ENCODE data around the gene PCSK2. TPM values are rescaled to one million over a fixed set of nuclear protein-coding genes. Genes with fewer than 3 reads are reported as not detected.

The PCSK2 gene
- total RNA-seq, 6 experiments from 2014 or later = not detected

DNA sequence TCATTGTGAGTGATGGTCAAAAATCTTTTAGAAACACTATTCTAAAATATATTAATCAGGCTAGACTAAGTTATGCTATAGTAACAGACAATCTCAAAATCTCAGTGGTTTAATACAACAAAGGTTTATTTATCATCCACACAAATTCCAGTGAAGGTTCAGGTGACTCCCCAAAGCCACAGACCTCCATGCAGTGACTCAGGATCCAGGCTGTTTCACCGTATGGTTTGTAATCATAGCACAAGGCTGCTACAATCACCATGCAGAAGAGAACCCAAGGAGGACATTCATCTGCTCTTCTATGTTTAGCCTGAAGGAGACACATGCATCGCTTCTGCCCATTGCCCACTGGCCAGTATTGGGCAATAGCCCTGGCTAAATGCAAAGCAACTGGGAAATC, 258.2 kb downstream of the PCSK2 start:
- Mint-ChIP-seq H3K9me3 (no peaks in the 10 kb centered on the region), H3K4me3 (no peak overlapping the region), H3K4me1 (ENCODE audit: low read depth) (no peaks in the 10 kb centered on the region), H3K27me3 (ENCODE audit: insufficient read depth) (peaks cover 17% of the 10 kb centered on the region), H3K27ac (no peak overlapping the region), H3K36me3 (ENCODE audit: low read depth) (no peaks in the 10 kb centered on the region)
- TF ChIP-seq, protein P1, sequence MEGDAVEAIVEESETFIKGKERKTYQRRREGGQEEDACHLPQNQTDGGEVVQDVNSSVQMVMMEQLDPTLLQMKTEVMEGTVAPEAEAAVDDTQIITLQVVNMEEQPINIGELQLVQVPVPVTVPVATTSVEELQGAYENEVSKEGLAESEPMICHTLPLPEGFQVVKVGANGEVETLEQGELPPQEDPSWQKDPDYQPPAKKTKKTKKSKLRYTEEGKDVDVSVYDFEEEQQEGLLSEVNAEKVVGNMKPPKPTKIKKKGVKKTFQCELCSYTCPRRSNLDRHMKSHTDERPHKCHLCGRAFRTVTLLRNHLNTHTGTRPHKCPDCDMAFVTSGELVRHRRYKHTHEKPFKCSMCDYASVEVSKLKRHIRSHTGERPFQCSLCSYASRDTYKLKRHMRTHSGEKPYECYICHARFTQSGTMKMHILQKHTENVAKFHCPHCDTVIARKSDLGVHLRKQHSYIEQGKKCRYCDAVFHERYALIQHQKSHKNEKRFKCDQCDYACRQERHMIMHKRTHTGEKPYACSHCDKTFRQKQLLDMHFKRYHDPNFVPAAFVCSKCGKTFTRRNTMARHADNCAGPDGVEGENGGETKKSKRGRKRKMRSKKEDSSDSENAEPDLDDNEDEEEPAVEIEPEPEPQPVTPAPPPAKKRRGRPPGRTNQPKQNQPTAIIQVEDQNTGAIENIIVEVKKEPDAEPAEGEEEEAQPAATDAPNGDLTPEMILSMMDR (IDR thresholded peaks at IDR 0.05) = no peak
- DNase-seq = no peak

- Mint-ChIP-seq H3K36me3 (ENCODE audit: low read depth) (no peaks in the 10 kb centered on the region), H3K4me1 (ENCODE audit: low read depth) (no peaks in the 10 kb centered on the region), H3K9me3 (no peaks in the 10 kb centered on the region), H3K27ac (no peak overlapping the region), H3K4me3 (no peak overlapping the region), H3K27me3 (ENCODE audit: insufficient read depth) (peaks cover 39% of the 10 kb centered on the region)
- TF ChIP-seq, protein P1 (IDR thresholded peaks at IDR 0.05) = no peak
- DNase-seq = no peak
Observed at GRCh38 chr20:17488916-17489600, 262.2 kb downstream of the PCSK2 start.

DNA sequence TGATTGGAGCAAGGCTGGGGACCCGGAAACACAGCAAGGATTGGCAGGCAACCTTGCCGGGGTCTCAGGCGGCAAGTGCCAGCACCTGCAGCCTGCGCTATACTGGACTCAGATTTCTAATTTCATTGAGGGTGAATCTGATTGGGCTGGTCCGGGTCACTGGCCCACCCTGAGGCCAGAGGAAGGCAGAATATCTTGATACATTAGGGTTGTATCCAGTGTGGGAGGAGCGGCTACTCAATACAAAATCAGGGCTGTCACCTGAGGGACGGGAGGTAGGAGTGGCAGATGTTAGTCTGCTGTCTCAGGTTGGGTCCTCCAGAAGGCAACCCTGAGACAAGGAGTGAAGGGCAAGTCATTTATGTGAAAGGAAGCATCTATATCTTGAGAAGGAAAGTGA, 263.7 kb downstream of the PCSK2 start:
- no peaks in the 10 kb centered on the region for H3K4me1 Mint-ChIP-seq (ENCODE audit: low read depth)

DNA sequence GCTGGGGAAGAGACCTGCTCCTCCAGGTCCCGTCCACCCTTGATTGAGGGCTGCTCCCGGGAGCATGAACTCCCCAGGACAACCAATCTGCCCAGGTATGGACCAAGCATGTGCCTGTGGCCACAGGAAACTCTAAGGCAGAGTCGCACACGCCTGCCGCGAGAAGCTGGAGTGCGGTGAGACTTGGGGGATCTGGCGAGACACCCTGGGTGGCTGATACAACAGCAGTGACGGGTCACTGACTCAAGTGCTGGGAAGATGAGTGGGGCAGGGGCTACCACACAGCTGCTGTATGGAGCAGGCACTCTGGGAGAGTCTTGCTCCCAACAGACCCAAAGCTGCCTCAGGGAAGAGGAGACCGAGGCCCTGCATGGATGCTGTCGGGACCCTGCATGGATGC, 264.2 kb downstream of the PCSK2 start:
- peaks cover 42% of the 10 kb centered on the region for H3K27me3 Mint-ChIP-seq (ENCODE audit: insufficient read depth)
- H3K9me3 Mint-ChIP-seq = no peaks in the 10 kb centered on the region
- TF ChIP-seq, protein P1 (IDR thresholded peaks at IDR 0.05) = no peak
- H3K4me3 Mint-ChIP-seq = no peak overlapping the region
- no peaks in the 10 kb centered on the region for H3K36me3 Mint-ChIP-seq (ENCODE audit: low read depth)
- no peak overlapping the region for H3K27ac Mint-ChIP-seq
- H3K4me1 Mint-ChIP-seq (ENCODE audit: low read depth) = no peaks in the 10 kb centered on the region
- no peak for DNase-seq

More for the DNA sequence above, 263.7 kb downstream of the PCSK2 start:
- no peak overlapping the region for H3K4me3 Mint-ChIP-seq
- peaks cover 42% of the 10 kb centered on the region for H3K27me3 Mint-ChIP-seq (ENCODE audit: insufficient read depth)
- H3K36me3 Mint-ChIP-seq (ENCODE audit: low read depth) = no peaks in the 10 kb centered on the region
- H3K9me3 Mint-ChIP-seq = no peaks in the 10 kb centered on the region
- TF ChIP-seq, protein P1 (IDR thresholded peaks at IDR 0.05) = no peak
- no peak for DNase-seq
- H3K27ac Mint-ChIP-seq = no peak overlapping the region

GRCh38 chr20:17491488-17491887, 264.6 kb downstream of the PCSK2 start:
- Mint-ChIP-seq H3K27ac (no peak overlapping the region), H3K9me3 (no peaks in the 10 kb centered on the region), H3K4me1 (ENCODE audit: low read depth) (no peaks in the 10 kb centered on the region), H3K27me3 (ENCODE audit: insufficient read depth) (peaks cover 39% of the 10 kb centered on the region), H3K4me3 (no peak overlapping the region), H3K36me3 (ENCODE audit: low read depth) (no peaks in the 10 kb centered on the region)
- TF ChIP-seq, protein P1 (IDR thresholded peaks at IDR 0.05) = no peak
- no peak for DNase-seq

Data from HFFc6 (cell line).